A549 (cell line): ENCODE results near the gene PECR. TPM values are rescaled to one million over a fixed set of nuclear protein-coding genes. Genes with fewer than 3 reads are reported as not detected.

Experiments used
- ATAC-seq, 2 experiments: fragments of 200-7000 bp in 1 of 2; fragments of >200 bp in 1 of 2; cut with Nextera tagmentation in 1 of 2; cut with Tn5 transposase in 1 of 2; 3 replicates each; pipeline versions ENCODE4 v1.8.0 to v1.9.1; 2018 to 2020; ENCODE audit warnings: mild to moderate bottlenecking in 1 of 2, moderate library complexity in 1 of 2
- CTCF ChIA-PET: fragments of 300-600 bp; sonication (Branson Sonifier 250); formaldehyde crosslinking; extraction: SDS; loops from one replicate; lab custom pipeline; 2021; ENCODE audit warnings: antibody characterized with exemption, inconsistent platforms; lab: Yijun Ruan, JAX
- POLR2A ChIA-PET: fragments of 350-600 bp; formaldehyde crosslinking; extraction: SDS; loops from one replicate; lab custom pipeline; 2021; ENCODE audit warnings: antibody characterized with exemption, inconsistent platforms; lab: Yijun Ruan, JAX
- DNase-seq, 2 experiments: peaks; one replicate each; pipeline versions ENCODE4 v3.0.0 to v3.0.0-alpha.2; 2011 to 2016; ENCODE audit warnings: low read depth in 1 of 2, low spot score in 1 of 2
- FAIRE-seq: peaks from 2 replicates; lab custom pipeline; 2011; peaks lifted over from hg19 to GRCh38; lab: Jason Lieb, UNC
- H3K27ac ChIP-seq, 2 experiments: fragments of >200 bp; sonication (Bioruptor Twin); formaldehyde crosslinking; 3 replicates each; pipeline ENCODE4 v1.5.1; 2016 to 2017
- H3K4me1 ChIP-seq: fragments of >200 bp; sonication (Bioruptor Twin); formaldehyde crosslinking; 3 replicates; pipeline ENCODE4 v1.6.1; 2016
- H3K4me2 ChIP-seq: fragments of >200 bp; sonication (Bioruptor Twin); formaldehyde crosslinking; 3 replicates; pipeline ENCODE4 v1.6.1; 2016
- H3K4me3 ChIP-seq: fragments of >200 bp; sonication (Bioruptor Twin); formaldehyde crosslinking; 3 replicates; pipeline ENCODE4 v1.5.1; 2016
- H3K9me3 ChIP-seq: fragments of >200 bp; sonication (Bioruptor Twin); formaldehyde crosslinking; 3 replicates; pipeline ENCODE4 v1.6.1; 2016
- ATOH8 ChIP-seq: fragments of 250-450 bp; sonication (Bioruptor Pico); IDR thresholded peaks from 2 replicates; pipeline ENCODE4 v1.5.0; 2020; ENCODE audit warnings: low read depth, mild to moderate bottlenecking, moderate library complexity
- BCL3 ChIP-seq: fragments of >200 bp; sonication (Bioruptor Twin); formaldehyde crosslinking; IDR thresholded peaks from 3 replicates; pipeline ENCODE4 v1.6.1; 2016
- CBX2 ChIP-seq: fragments of 200-600 bp; sonication (generic); IDR thresholded peaks from 2 replicates; pipeline ENCODE4 v1.6.1; 2016; ENCODE audit warnings: low read depth, mild to moderate bottlenecking, borderline replicate concordance
- CEBPB ChIP-seq, 2 experiments: fragments of >200 bp in 1 of 2; sonication (Bioruptor Twin) in 1 of 2; formaldehyde crosslinking in 1 of 2; IDR thresholded peaks; 2 replicates each; pipeline ENCODE4 v1.6.1; 2012 to 2016
- CHD4 ChIP-seq: fragments of 200-600 bp; sonication (generic); IDR thresholded peaks from 2 replicates; pipeline ENCODE4 v1.6.1; 2016; ENCODE audit warnings: antibody characterized with exemption, mild to moderate bottlenecking, borderline replicate concordance
- EHF ChIP-seq: fragments of 250-450 bp; sonication (Bioruptor Pico); IDR thresholded peaks from 2 replicates; pipeline ENCODE4 v1.5.0; 2020; ENCODE audit warnings: mild to moderate bottlenecking
- EHMT2 ChIP-seq: fragments of 200-600 bp; sonication (generic); IDR thresholded peaks from 2 replicates; pipeline ENCODE4 v1.6.1; 2016; ENCODE audit warnings: antibody characterized with exemption, low read depth, mild to moderate bottlenecking, moderate library complexity
- EP300 ChIP-seq, 2 experiments: fragments of >200 bp; sonication (Bioruptor Twin); formaldehyde crosslinking; IDR thresholded peaks; 2 replicates in 1 of 2; 3 replicates in 1 of 2; pipeline ENCODE4 v1.6.1; 2016 to 2017
- FOSB ChIP-seq: fragments of 250-450 bp; sonication (Bioruptor Pico); IDR thresholded peaks from 2 replicates; pipeline ENCODE4 v1.5.0; 2020; ENCODE audit warnings: mild to moderate bottlenecking, moderate library complexity
- HOXA7 ChIP-seq: fragments of 250-450 bp; sonication (Bioruptor Pico); IDR thresholded peaks from 2 replicates; pipeline ENCODE4 v1.5.0; 2020; ENCODE audit warnings: mild to moderate bottlenecking, moderate library complexity
- HOXB13 ChIP-seq: fragments of 250-450 bp; sonication (Bioruptor Pico); IDR thresholded peaks from 2 replicates; pipeline ENCODE4 v1.5.0; 2020; ENCODE audit warnings: low read depth, mild to moderate bottlenecking, moderate library complexity
- JUNB ChIP-seq: fragments of >200 bp; sonication (Bioruptor Twin); formaldehyde crosslinking; IDR thresholded peaks from 2 replicates; pipeline ENCODE4 v1.6.1; 2016
- KDM5A ChIP-seq: fragments of 200-600 bp; sonication (generic); IDR thresholded peaks from 2 replicates; pipeline ENCODE4 v1.6.1; 2016; ENCODE audit warnings: antibody characterized with exemption, mild to moderate bottlenecking
- MAZ ChIP-seq: fragments of 150-350 bp; IDR thresholded peaks from 2 replicates; pipeline ENCODE4 v1.6.1; 2014; ENCODE audit warnings: antibody characterized with exemption, low read depth, low read length, borderline replicate concordance
- NFE2L2 ChIP-seq: fragments of 150-350 bp; conservative IDR thresholded peaks from 2 replicates; pipeline ENCODE4 v1.6.1; 2014; ENCODE audit warnings: low read length
- NPAS2 ChIP-seq: fragments of 250-450 bp; sonication (Bioruptor Pico); IDR thresholded peaks from 2 replicates; pipeline ENCODE4 v1.8.0; 2022; ENCODE audit warnings: mild to moderate bottlenecking, moderate library complexity, borderline replicate concordance
- POLR2A ChIP-seq: IDR thresholded peaks from 2 replicates; pipeline ENCODE4 v1.6.1; 2012; ENCODE audit warnings: mild to moderate bottlenecking, low read length
- POLR2AphosphoS2 ChIP-seq: conservative IDR thresholded peaks from 2 replicates; pipeline ENCODE4 v1.6.1; 2012; ENCODE audit warnings: low read length, improper control_type of control experiment, inconsistent platforms
- RARB ChIP-seq: fragments of 250-450 bp; sonication (Bioruptor Pico); IDR thresholded peaks from 2 replicates; pipeline ENCODE4 v1.8.0; 2021; ENCODE audit warnings: mild to moderate bottlenecking, moderate library complexity
- REST ChIP-seq: fragments of 200-600 bp; sonication (generic); IDR thresholded peaks from 2 replicates; pipeline ENCODE4 v1.6.1; 2016; ENCODE audit warnings: antibody characterized with exemption, mild to moderate bottlenecking, moderate library complexity
- RNF2 ChIP-seq: fragments of 200-600 bp; sonication (generic); IDR thresholded peaks from 2 replicates; pipeline ENCODE4 v1.6.1; 2016; ENCODE audit warnings: low read depth, mild to moderate bottlenecking, antibody characterized with exemption, moderate library complexity, borderline replicate concordance
- SMC3 ChIP-seq: fragments of >200 bp; sonication (Bioruptor Twin); formaldehyde crosslinking; IDR thresholded peaks from 3 replicates; pipeline ENCODE4 v1.6.1; 2018; ENCODE audit warnings: inconsistent platforms
- TP53 ChIP-seq: fragments of 250-450 bp; sonication (Bioruptor Pico); IDR thresholded peaks from 2 replicates; pipeline ENCODE4 v1.5.0; 2021; ENCODE audit warnings: mild to moderate bottlenecking, moderate library complexity
- ZC3H11A ChIP-seq: fragments of 450-650 bp; IDR thresholded peaks from 2 replicates; pipeline ENCODE4 v1.6.1; 2014; ENCODE audit warnings: antibody characterized with exemption, mild to moderate bottlenecking
- ZSCAN20 ChIP-seq: fragments of 250-450 bp; sonication (Bioruptor Pico); IDR thresholded peaks from 2 replicates; pipeline ENCODE4 v1.8.0; 2022; ENCODE audit warnings: mild to moderate bottlenecking, moderate library complexity
- WGBS: methylation state at CpG from one replicate; pipeline ENCODE4 v1.1.6; 2017; ENCODE audit errors: missing lambda C conversion rate; 5-methylcytosine and 5-hydroxymethylcytosine counted together
- polyA plus RNA-seq, 4 experiments: library from polyadenylated mRNA; depleted of rRNA in 3 of 4; stranded (reverse); fragments of >200 nt; fragmentation: RNase III in 1 of 4; extraction: RNeasy Plus Mini Kit Qiagen cat#74134 plus additional on column Dnase treatment in 1 of 4; gene quantifications; 2 replicates in 3 of 4; 3 replicates in 1 of 4; pipeline ENCODE4 v1.2.3, GENCODE V29; 2011 to 2017
- TF ChIP-seq, protein P1 (sequence below): fragments of 450-650 bp; IDR thresholded peaks from 2 replicates; pipeline ENCODE4 v1.6.1; 2014; ENCODE audit warnings: antibody characterized with exemption
- TF ChIP-seq, protein P2 (sequence below): IDR thresholded peaks from 2 replicates; pipeline ENCODE4 v1.6.1; 2012; ENCODE audit warnings: low read depth, borderline replicate concordance
- TF ChIP-seq, protein P3 (sequence below): IDR thresholded peaks from 2 replicates; pipeline ENCODE4 v1.6.1; 2012

PECR gene
- polyA plus RNA-seq, 2 of the 4 experiments (the other 2 are of a cell fraction): 16.8 to 39.9 TPM

DNA sequence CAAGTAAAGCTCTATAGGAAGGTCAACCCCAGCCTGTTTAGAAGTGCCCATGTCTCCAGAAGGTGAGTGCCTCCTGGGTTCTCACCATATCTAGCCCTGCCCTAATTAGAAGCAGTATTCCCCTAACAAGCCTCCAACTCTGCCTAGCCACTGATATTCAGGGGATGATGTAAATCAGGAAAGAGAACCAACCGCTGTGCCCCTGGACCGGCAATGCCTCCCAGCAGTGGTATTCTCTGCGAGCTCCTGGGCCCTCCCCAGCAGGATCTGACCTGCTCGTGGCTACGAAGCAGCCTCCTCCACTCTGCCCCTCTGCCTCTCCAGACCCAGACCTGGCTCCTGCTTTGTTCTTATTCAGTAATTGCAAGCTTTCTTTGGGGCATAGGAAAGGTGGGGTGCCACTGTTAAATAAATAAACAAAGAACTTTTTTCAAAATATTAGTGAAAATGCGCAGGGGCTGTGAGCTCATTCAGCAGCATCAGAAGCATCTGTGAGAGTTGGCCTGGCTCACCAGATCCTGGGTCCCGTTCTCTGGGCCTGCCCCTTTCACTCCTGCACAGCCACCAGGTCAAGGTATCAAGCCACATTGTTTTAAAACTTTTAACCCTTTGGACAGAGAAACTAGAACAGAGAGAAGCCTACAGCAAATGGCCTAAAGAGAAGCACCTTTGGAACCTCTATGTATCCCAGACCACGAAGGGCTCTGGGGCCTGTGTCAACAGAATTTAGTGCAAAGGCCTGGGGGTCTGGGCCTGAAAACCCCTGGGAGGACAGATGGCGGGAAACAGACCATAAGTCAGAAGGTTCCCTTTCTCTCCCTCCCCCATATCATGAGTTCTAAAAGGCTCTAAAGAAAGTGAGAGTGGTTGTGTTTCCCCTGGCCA lies 80.2 kb downstream of the PECR start:
- Histone ChIP-seq H3K4me2 (no peak overlapping the region), H3K4me3 (no peak overlapping the region), H3K9me3 (no peaks in the 10 kb centered on the region), H3K27ac (no peak overlapping the region), H3K4me1 (peaks cover 8% of the 10 kb centered on the region)
- FAIRE-seq (no peak), DNase-seq (no peak), ATAC-seq (no peak)
- POLR2A ChIA-PET: no interaction called here
- CTCF ChIA-PET: interaction anchor here (1.2 to 1.7 kb wide), 3 partner anchors 11 to 32 kb away, joined by 3 to 7 read pairs (median 4); no protein-coding TSS in a partner anchor
- TF ChIP-seq EHF (CRISPR knock-in tag): no peak
- TF ChIP-seq SMC3: no peak
- TF ChIP-seq NPAS2: no peak
- no peak for TF ChIP-seq REST
- no peak for TF ChIP-seq CEBPB (IDR thresholded peaks at IDR 0.05)
- TF ChIP-seq MAZ: no peak
- no peak for TF ChIP-seq HOXB13 (CRISPR knock-in tag)
- no peak for TF ChIP-seq JUNB
- TF ChIP-seq EP300 (IDR thresholded peaks at IDR 0.05): no peak
- no peak for TF ChIP-seq CBX2
- no peak for TF ChIP-seq POLR2A
- TF ChIP-seq RARB: no peak
- TF ChIP-seq, protein P1, sequence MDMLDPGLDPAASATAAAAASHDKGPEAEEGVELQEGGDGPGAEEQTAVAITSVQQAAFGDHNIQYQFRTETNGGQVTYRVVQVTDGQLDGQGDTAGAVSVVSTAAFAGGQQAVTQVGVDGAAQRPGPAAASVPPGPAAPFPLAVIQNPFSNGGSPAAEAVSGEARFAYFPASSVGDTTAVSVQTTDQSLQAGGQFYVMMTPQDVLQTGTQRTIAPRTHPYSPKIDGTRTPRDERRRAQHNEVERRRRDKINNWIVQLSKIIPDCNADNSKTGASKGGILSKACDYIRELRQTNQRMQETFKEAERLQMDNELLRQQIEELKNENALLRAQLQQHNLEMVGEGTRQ: no peak
- no peak for TF ChIP-seq FOSB (CRISPR knock-in tag)
- TF ChIP-seq BCL3: no peak
- TF ChIP-seq KDM5A: no peak
- TF ChIP-seq, protein P2, sequence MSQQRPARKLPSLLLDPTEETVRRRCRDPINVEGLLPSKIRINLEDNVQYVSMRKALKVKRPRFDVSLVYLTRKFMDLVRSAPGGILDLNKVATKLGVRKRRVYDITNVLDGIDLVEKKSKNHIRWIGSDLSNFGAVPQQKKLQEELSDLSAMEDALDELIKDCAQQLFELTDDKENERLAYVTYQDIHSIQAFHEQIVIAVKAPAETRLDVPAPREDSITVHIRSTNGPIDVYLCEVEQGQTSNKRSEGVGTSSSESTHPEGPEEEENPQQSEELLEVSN: no peak
- no peak for TF ChIP-seq EHMT2
- no peak for TF ChIP-seq ATOH8 (CRISPR knock-in tag)
- 83% methylated on average over 9 of the region's 9 CpGs for WGBS

- ChIA-PET POLR2A (no interaction called here), CTCF (interaction anchor here (2.0 kb wide), 1 partner anchor 49 kb away, joined by 8 read pairs; no protein-coding TSS in a partner anchor)
- 81% methylated on average over 2 of the region's 2 CpGs for whole genome bisulfite sequencing
- FAIRE-seq: no peak
- H3K27ac ChIP-seq: no peak overlapping the region
- H3K9me3 ChIP-seq: no peaks in the 10 kb centered on the region
- H3K4me2 ChIP-seq: no peak overlapping the region
- no peaks in the 10 kb centered on the region for H3K4me1 ChIP-seq
- ATAC-seq: no peak
- H3K4me3 ChIP-seq: no peak overlapping the region
- DNase-seq: no peak
- TF ChIP-seq NFE2L2: no peak
- TF ChIP-seq, protein P3, sequence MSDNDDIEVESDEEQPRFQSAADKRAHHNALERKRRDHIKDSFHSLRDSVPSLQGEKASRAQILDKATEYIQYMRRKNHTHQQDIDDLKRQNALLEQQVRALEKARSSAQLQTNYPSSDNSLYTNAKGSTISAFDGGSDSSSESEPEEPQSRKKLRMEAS: no peak
- TF ChIP-seq EP300 (IDR thresholded peaks at IDR 0.05): no peak
- TF ChIP-seq POLR2AphosphoS2: no peak
- TF ChIP-seq ZC3H11A: no peak
- TF ChIP-seq JUNB: no peak
- no peak for TF ChIP-seq EHF (CRISPR knock-in tag)
- TF ChIP-seq RNF2: no peak
- TF ChIP-seq, protein P1: no peak
- TF ChIP-seq HOXA7: no peak
- no peak for TF ChIP-seq ZSCAN20 (CRISPR knock-in tag)
- TF ChIP-seq CHD4: no peak
- TF ChIP-seq TP53 (CRISPR knock-in tag): no peak
These were observed 83.0 kb downstream of the PECR start for GRCh38 chr2:215998636-215999035.
